HL-60 (cell line): ENCODE measurements around the gene RBMS3.

Experiments
- DNase-seq, 2 experiments: peaks; one replicate each; pipeline ENCODE4 v3.0.0-alpha.2; 2010 to 2020; ENCODE audit warnings: low read depth in 1 of 2, low spot score in 1 of 2
- H3K27ac ChIP-seq: fragments of 250-450 bp; sonication (Bioruptor Pico); replicated peaks from 2 replicates; pipeline ENCODE4 v1.5.1; 2020; ENCODE audit warnings: mild to moderate bottlenecking, moderate library complexity
- H3K27me3 ChIP-seq: fragments of 250-450 bp; sonication (Bioruptor Pico); 2 replicates; pipeline ENCODE4 v1.5.1; 2021; ENCODE audit warnings: mild to moderate bottlenecking, moderate library complexity; ENCODE audit not compliant: insufficient read depth, poor library complexity, severe bottlenecking
- H3K4me3 ChIP-seq: replicated peaks from 2 replicates; pipeline ENCODE4 v1.5.1; 2011; ENCODE audit warnings: mild to moderate bottlenecking, control low read depth, low read length; ENCODE audit not compliant: insufficient read depth
- CTCF ChIP-seq: IDR thresholded peaks from one replicate; pipeline ENCODE4 v1.5.1; 2011; ENCODE audit warnings: low read length, control low read depth, inconsistent platforms; ENCODE audit not compliant: insufficient read depth
- GABPA ChIP-seq: IDR thresholded peaks from 2 replicates; pipeline ENCODE4 v1.6.1; 2012; ENCODE audit warnings: low read depth
- POLR2AphosphoS5 ChIP-seq: IDR thresholded peaks from 2 replicates; pipeline ENCODE4 v1.6.1; 2012; ENCODE audit warnings: low read depth
- REST ChIP-seq: IDR thresholded peaks from 2 replicates; pipeline ENCODE4 v1.6.1; 2012; ENCODE audit warnings: low read depth; ENCODE audit not compliant: insufficient replicate concordance
- SPI1 ChIP-seq: IDR thresholded peaks from 2 replicates; pipeline ENCODE4 v1.6.1; 2012; ENCODE audit warnings: low read depth, mild to moderate bottlenecking, borderline replicate concordance

Gene RBMS3

GRCh38 chr3:29267226-29267625 is 13.6 kb upstream of the RBMS3 start:
- Histone ChIP-seq H3K27ac (no peak overlapping the region), H3K4me3 (no peak overlapping the region), H3K27me3 (no peaks in the 10 kb centered on the region)
- TF ChIP-seq REST (no peak), SPI1 (no peak), GABPA (no peak), POLR2AphosphoS5 (no peak), CTCF (no peak)
- DNase-seq: no peak

GRCh38 chr3:29268651-29269050 is 12.2 kb upstream of the RBMS3 start:
- TF ChIP-seq GABPA: no peak
- no peak for TF ChIP-seq CTCF
- no peak for TF ChIP-seq POLR2AphosphoS5
- TF ChIP-seq REST: no peak
- no peak for TF ChIP-seq SPI1
- no peak for DNase-seq
- H3K27me3 ChIP-seq: no peaks in the 10 kb centered on the region
- H3K4me3 ChIP-seq: no peak overlapping the region
- no peak overlapping the region for H3K27ac ChIP-seq

GRCh38 chr3:29270752-29271151 is 10.1 kb upstream of the RBMS3 start:
- Histone ChIP-seq H3K27ac (no peak overlapping the region), H3K4me3 (no peak overlapping the region), H3K27me3 (no peaks in the 10 kb centered on the region)
- DNase-seq: no peak
- TF ChIP-seq SPI1: no peak
- no peak for TF ChIP-seq GABPA
- TF ChIP-seq REST: no peak
- TF ChIP-seq CTCF: no peak
- TF ChIP-seq POLR2AphosphoS5: no peak
